Kidney (tissue), 14 donors: ENCODE measurements around the gene CHTOP. TPM values are rescaled to one million over a fixed set of nuclear protein-coding genes. Genes with fewer than 3 reads are reported as not detected.
"Not testable (repeated sequence)": the region's sequence is repeated elsewhere in the genome, so short reads cannot be mapped to it uniquely, and the experiment has no call there.

Experiments
- DNase-seq, 5 donors: peaks; one replicate each; pipeline ENCODE4 v3.0.0-alpha.2; 2013 to 2020
- FAIRE-seq: peaks from 2 replicates; lab custom pipeline; 2012; peaks lifted over from hg19 to GRCh38; lab: Jason Lieb, UNC
- H3K27ac ChIP-seq, 2 donors: one replicate each; pipeline ENCODE4 v1.7.0; 2013; ENCODE audit warnings: low read depth in 2 of 2, low read length in 2 of 2, inconsistent platforms in 1 of 2
- H3K27me3 ChIP-seq: one replicate; pipeline ENCODE4 v1.7.1; 2013; ENCODE audit warnings: low read length, inconsistent platforms; ENCODE audit not compliant: control insufficient read depth, insufficient read depth
- H3K36me3 ChIP-seq, 3 donors: one replicate each; pipeline versions ENCODE4 v1.7.0 to v1.7.1; 2013; ENCODE audit warnings: low read length in 3 of 3, control low read depth in 1 of 3, inconsistent platforms in 1 of 3; ENCODE audit not compliant: insufficient read depth in 3 of 3, control insufficient read depth in 2 of 3
- H3K4me1 ChIP-seq, 3 donors: one replicate each; pipeline versions ENCODE4 v1.7.0 to v1.7.1; 2013; ENCODE audit warnings: low read length in 3 of 3, inconsistent platforms in 1 of 3, low read depth in 1 of 3; ENCODE audit not compliant: control insufficient read depth in 2 of 3, insufficient read depth in 2 of 3
- H3K4me3 ChIP-seq, 3 donors: one replicate each; pipeline versions ENCODE4 v1.7.0 to v1.8.1; 2013; ENCODE audit warnings: low read length in 3 of 3, control low read depth in 1 of 3, inconsistent platforms in 1 of 3
- H3K9ac ChIP-seq, 3 donors: one replicate each; pipeline versions ENCODE4 v1.7.0 to v1.7.1; 2013; ENCODE audit warnings: low read length in 3 of 3, control low read depth in 1 of 3, inconsistent platforms in 1 of 3
- H3K9me3 ChIP-seq, 3 donors: one replicate each; pipeline versions ENCODE4 v1.7.0 to v1.7.1; 2013; ENCODE audit warnings: low read length in 3 of 3, control low read depth in 1 of 3, inconsistent platforms in 1 of 3; ENCODE audit not compliant: control insufficient read depth in 2 of 3, insufficient read depth in 1 of 3
- CTCF ChIP-seq: IDR thresholded peaks from 3 replicates; pipeline ENCODE4 v1.5.1; 2012; ENCODE audit warnings: mild to moderate bottlenecking, moderate library complexity, borderline replicate concordance; ENCODE audit not compliant: insufficient read depth; ENCODE audit errors: extremely low read depth
- intact Hi-C: fragments of 100-400 bp; cut with DNase I; formaldehyde crosslinking; loops from one replicate; pipeline ENCODE4 v1.11.1; 2022
- polyA plus RNA-seq: library from polyadenylated mRNA; stranded (reverse); fragments of 350-450 nt; fragmentation: Illumina TruSeq; extraction: RNeasy Lipid Tissue Mini Kit (QIAGEN cat#74804); gene quantifications from one replicate; pipeline ENCODE4 v1.2.3, GENCODE V29; 2014; ENCODE audit warnings: low read depth, low replicate concordance; ENCODE audit not compliant: insufficient read depth
- total RNA-seq: library from RNA; stranded (reverse); fragmentation: NEBNext Ultra II Directional; extraction: Animal tissue kit (Norgen Biotek cat#: 25700); gene quantifications from one replicate; pipeline ENCODE4 v1.2.1, GENCODE V29; 2021
- donor health status: control.
- donor health status: control.
- donor health status: control.
- donor health status: control.
- donor health status: control.
- donor health status: DM: yes; HTN: yes; CAD: no.
- donor health status: Normal renal cell carcinoma (clear cell type).

CHTOP gene
- total and polyA plus RNA-seq, 2 donors from 2014 or later, result 71.1 to 83.6 TPM

- no peak for TF ChIP-seq CTCF
- H3K4me3 ChIP-seq, result no peak overlapping the region
- peaks cover 0 to 14% (median 8%) of the 10 kb centered on the region in 3 donors for H3K4me1 ChIP-seq
- H3K27me3 ChIP-seq, result no peaks in the 10 kb centered on the region
- no peak for FAIRE-seq
- H3K36me3 ChIP-seq, result peaks cover 18 to 60% (median 41%) of the 10 kb centered on the region in 3 donors
- no peaks in the 10 kb centered on the region for H3K9me3 ChIP-seq
- H3K9ac ChIP-seq, result no peak overlapping the region
- DNase-seq, result no peak
- no peak overlapping the region for H3K27ac ChIP-seq
- intact Hi-C loops, result no loop called here
Measured at GRCh38 chr1:153667439-153667838, 33.6 kb downstream of the CHTOP start.

GRCh38 chr1:153668672-153669071 is 34.8 kb downstream of the CHTOP start:
- H3K4me3 ChIP-seq, H3K9me3 ChIP-seq, H3K9ac ChIP-seq, H3K27ac ChIP-seq, intact Hi-C loops, H3K27me3 ChIP-seq, FAIRE-seq: not testable (repeated sequence)
- Histone ChIP-seq H3K36me3 (peaks cover 18 to 48% (median 32%) of the 10 kb centered on the region in 3 donors), H3K4me1 (peaks cover 0 to 14% (median 8%) of the 10 kb centered on the region in 3 donors)
- peak in 1 of 5 donors; percentile 26 for DNase-seq

- Histone ChIP-seq H3K27ac (no peak overlapping the region), H3K4me1 (peaks cover 0 to 14% (median 8%) of the 10 kb centered on the region in 3 donors), H3K9me3 (no peaks in the 10 kb centered on the region), H3K9ac (peak overlapping the region; percentile 42 to 91 (median 63)), H3K27me3 (no peaks in the 10 kb centered on the region), H3K4me3 (peak overlapping the region; percentile 66 to 98 (median 74)), H3K36me3 (peaks cover 16 to 39% (median 23%) of the 10 kb centered on the region in 3 donors)
- DNase-seq, result peak in 1 of 5 donors; percentile 15
- no peak for FAIRE-seq
- intact Hi-C loops, result no loop called here
- TF ChIP-seq CTCF, result no peak
Measured at GRCh38 chr1:153669606-153670005, 35.7 kb downstream of the CHTOP start.

GRCh38 chr1:153670257-153670858 is 36.5 kb downstream of the CHTOP start:
- peak overlapping the region; percentile 42 to 91 (median 63) for H3K9ac ChIP-seq
- H3K4me3 ChIP-seq, result peak overlapping the region; percentile 66 to 98 (median 74)
- no peak for TF ChIP-seq CTCF
- DNase-seq, result peak in 1 of 5 donors; percentile 82
- H3K27ac ChIP-seq, result peak overlapping the region; percentile 35 to 53
- H3K4me1 ChIP-seq, result peaks cover 0 to 14% (median 8%) of the 10 kb centered on the region in 3 donors
- H3K36me3 ChIP-seq, result peaks cover 12 to 31% (median 17%) of the 10 kb centered on the region in 3 donors
- no peaks in the 10 kb centered on the region for H3K9me3 ChIP-seq
- intact Hi-C loops, result no loop called here
- no peak for FAIRE-seq
- H3K27me3 ChIP-seq, result no peaks in the 10 kb centered on the region
